WTC11 (cell line): Measurements from ENCODE around the gene WFDC1. TPM values are rescaled to one million over a fixed set of nuclear protein-coding genes. Genes with fewer than 3 reads are reported as not detected.

Experiments used
- ATAC-seq: fragments of 200-7000 bp; cut with Tn5 transposase; 2 replicates; pipeline ENCODE4 v1.10.0; 2021; ENCODE audit warnings: mild to moderate bottlenecking, moderate library complexity
- CTCF ChIA-PET: fragments of 300-600 bp; sonication (Branson Sonifier 250); formaldehyde crosslinking; loops from one replicate; lab custom pipeline; 2021; ENCODE audit warnings: antibody characterized with exemption; lab: Charles Lee
- POLR2A ChIA-PET: fragments of 350-600 bp; sonication (Branson Sonifier 250); formaldehyde crosslinking; loops from one replicate; lab custom pipeline; 2021; ENCODE audit warnings: antibody characterized with exemption; lab: Charles Lee
- DNase-seq: peaks from one replicate; pipeline ENCODE4 v3.0.0; 2021; ENCODE audit warnings: low spot score
- H3K27ac Mint-ChIP-seq: 2 replicates; pipeline ENCODE4 v1.8.0; 2021; ENCODE audit warnings: mixed read lengths
- H3K27me3 Mint-ChIP-seq: 2 replicates; pipeline ENCODE4 v1.8.0; 2021; ENCODE audit warnings: low read depth, mild to moderate bottlenecking, moderate library complexity, mixed read lengths
- H3K36me3 Mint-ChIP-seq: 2 replicates; pipeline ENCODE4 v1.8.0; 2021; ENCODE audit warnings: mixed read lengths
- H3K4me1 Mint-ChIP-seq: 2 replicates; pipeline ENCODE4 v1.8.0; 2022; ENCODE audit warnings: mixed read lengths
- H3K4me3 Mint-ChIP-seq: 2 replicates; pipeline ENCODE4 v1.8.0; 2021; ENCODE audit warnings: mild to moderate bottlenecking, moderate library complexity, mixed read lengths
- H3K9me3 Mint-ChIP-seq: 2 replicates; pipeline ENCODE4 v1.8.0; 2021; ENCODE audit warnings: mixed read lengths
- ATF6 ChIP-seq: sonication (generic); formaldehyde crosslinking; IDR thresholded peaks from 2 replicates; pipeline ENCODE4 v1.8.1; 2023; ENCODE audit warnings: mild to moderate bottlenecking, missing genetic modification reagents
- CREB1 ChIP-seq: sonication (generic); formaldehyde crosslinking; IDR thresholded peaks from 2 replicates; pipeline ENCODE4 v1.8.0; 2023; ENCODE audit warnings: mild to moderate bottlenecking, missing genetic modification reagents
- CREM ChIP-seq: sonication (generic); formaldehyde crosslinking; IDR thresholded peaks from 2 replicates; pipeline ENCODE4 v1.8.1; 2022; ENCODE audit warnings: mild to moderate bottlenecking, missing genetic modification reagents, moderate library complexity
- CTCF ChIP-seq: fragments of 200-600 bp; IDR thresholded peaks from 2 replicates; pipeline ENCODE4 v1.8.0; 2022; ENCODE audit warnings: antibody characterized with exemption
- E2F1 ChIP-seq: sonication (generic); formaldehyde crosslinking; IDR thresholded peaks from 2 replicates; pipeline ENCODE4 v1.8.0; 2022; ENCODE audit warnings: mild to moderate bottlenecking, missing genetic modification reagents
- E2F5 ChIP-seq: sonication (generic); formaldehyde crosslinking; IDR thresholded peaks from 2 replicates; pipeline ENCODE4 v1.8.1; 2022; ENCODE audit warnings: mild to moderate bottlenecking, moderate library complexity, missing genetic modification reagents
- ESRRA ChIP-seq: sonication (generic); formaldehyde crosslinking; IDR thresholded peaks from 2 replicates; pipeline ENCODE4 v1.8.1; 2022; ENCODE audit warnings: mild to moderate bottlenecking, missing genetic modification reagents, borderline replicate concordance
- IRF2 ChIP-seq: sonication (generic); formaldehyde crosslinking; IDR thresholded peaks from 2 replicates; pipeline ENCODE4 v1.8.0; 2022; ENCODE audit warnings: low read depth, missing genetic modification reagents, borderline replicate concordance
- KAT7 ChIP-seq: sonication (generic); formaldehyde crosslinking; IDR thresholded peaks from 2 replicates; pipeline ENCODE4 v1.8.1; 2023; ENCODE audit warnings: missing genetic modification reagents, mild to moderate bottlenecking, borderline replicate concordance
- MAX ChIP-seq: sonication (generic); formaldehyde crosslinking; IDR thresholded peaks from 2 replicates; pipeline ENCODE4 v1.8.0; 2022; ENCODE audit warnings: mild to moderate bottlenecking, missing genetic modification reagents
- MLX ChIP-seq: sonication (generic); formaldehyde crosslinking; IDR thresholded peaks from 2 replicates; pipeline ENCODE4 v1.8.1; 2023; ENCODE audit warnings: mild to moderate bottlenecking, missing genetic modification reagents, moderate library complexity
- MYBL2 ChIP-seq: sonication (generic); formaldehyde crosslinking; IDR thresholded peaks from 2 replicates; pipeline ENCODE4 v1.8.1; 2023; ENCODE audit warnings: mild to moderate bottlenecking, moderate library complexity, missing genetic modification reagents
- NFE2L1 ChIP-seq: sonication (generic); formaldehyde crosslinking; IDR thresholded peaks from 2 replicates; pipeline ENCODE4 v1.8.1; 2023; ENCODE audit warnings: missing genetic modification reagents
- NFYB ChIP-seq: sonication (generic); formaldehyde crosslinking; conservative IDR thresholded peaks from 2 replicates; pipeline ENCODE4 v1.8.0; 2022; ENCODE audit warnings: low read depth, missing genetic modification reagents
- OVOL2 ChIP-seq: fragments of 250-450 bp; sonication (Bioruptor Pico); IDR thresholded peaks from 2 replicates; pipeline ENCODE4 v1.9.0; 2021; ENCODE audit warnings: mild to moderate bottlenecking, borderline replicate concordance
- PRDM15 ChIP-seq: sonication (generic); formaldehyde crosslinking; IDR thresholded peaks from 2 replicates; pipeline ENCODE4 v1.8.0; 2022; ENCODE audit warnings: missing genetic modification reagents
- USF1 ChIP-seq: sonication (generic); formaldehyde crosslinking; IDR thresholded peaks from 2 replicates; pipeline ENCODE4 v1.8.0; 2022; ENCODE audit warnings: mild to moderate bottlenecking, missing genetic modification reagents
- USF2 ChIP-seq: sonication (generic); formaldehyde crosslinking; IDR thresholded peaks from 2 replicates; pipeline ENCODE4 v1.8.1; 2023; ENCODE audit warnings: mild to moderate bottlenecking, missing genetic modification reagents, moderate library complexity
- ZBTB21 ChIP-seq: sonication (generic); formaldehyde crosslinking; IDR thresholded peaks from 2 replicates; pipeline ENCODE4 v1.8.1; 2023; ENCODE audit warnings: mild to moderate bottlenecking, missing genetic modification reagents, borderline replicate concordance
- ZBTB43 ChIP-seq: sonication (generic); formaldehyde crosslinking; IDR thresholded peaks from 2 replicates; pipeline ENCODE4 v1.8.1; 2023; ENCODE audit warnings: mild to moderate bottlenecking, missing genetic modification reagents
- ZNF232 ChIP-seq: sonication (generic); formaldehyde crosslinking; IDR thresholded peaks from 2 replicates; pipeline ENCODE4 v1.8.0; 2022; ENCODE audit warnings: mild to moderate bottlenecking, missing genetic modification reagents
- ZNF416 ChIP-seq: fragments of 250-450 bp; sonication (Bioruptor Pico); IDR thresholded peaks from 2 replicates; pipeline ENCODE4 v1.9.0; 2021; ENCODE audit warnings: mild to moderate bottlenecking, inconsistent platforms
- total RNA-seq: library from RNA; stranded (reverse); gene quantifications from 3 replicates; pipeline ENCODE4 v1.2.3, GENCODE V29; 2021

Gene WFDC1
- total RNA-seq, 1 experiment from 2014 or later: 0.50 TPM

- TF ChIP-seq ZNF416 (no peak), ZBTB21 (CRISPR knock-in tag) (no peak), E2F5 (no peak), NFE2L1 (CRISPR knock-in tag) (no peak), ESRRA (no peak), PRDM15 (CRISPR knock-in tag) (no peak), NFYB (CRISPR knock-in tag) (no peak), MYBL2 (no peak)
- TF ChIP-seq, all 79 proteins: peak for 0
These were observed 72.6 kb downstream of the WFDC1 start (continued) for GRCh38 chr16:84367297-84367680.

- Mint-ChIP-seq H3K27ac (no peak overlapping the region), H3K36me3 (no peaks in the 10 kb centered on the region), H3K27me3 (peaks cover 32% of the 10 kb centered on the region), H3K4me1 (peaks cover 32% of the 10 kb centered on the region), H3K9me3 (no peaks in the 10 kb centered on the region), H3K4me3 (peak overlapping the region; percentile 63)
- CTCF ChIA-PET: interaction anchor here (0.7 to 2.7 kb wide), 14 partner anchors 10 to 283 kb away, joined by 3 to 13 read pairs (median 4); partner anchors contain the start of gene TAF1C
- peak; percentile 36 for ATAC-seq
- POLR2A ChIA-PET: interaction anchor here (1.4 kb wide), 1 partner anchor 251 kb away, joined by 3 read pairs; the partner anchor contains the start of gene MBTPS1
- no peak for DNase-seq
- TF ChIP-seq IRF2 (CRISPR knock-in tag) (no peak), MAX (peak; percentile 59), ZNF232 (CRISPR knock-in tag) (no peak), E2F1 (CRISPR knock-in tag) (no peak), CREM (no peak), ESRRA (no peak), CTCF (no peak), OVOL2 (no peak), ZBTB43 (CRISPR knock-in tag) (no peak), USF1 (peak; percentile 84), MLX (CRISPR knock-in tag) (no peak), ATF6 (CRISPR knock-in tag) (no peak), USF2 (CRISPR knock-in tag) (peak; percentile 88), CREB1 (CRISPR knock-in tag) (no peak), KAT7 (CRISPR knock-in tag) (no peak), NFE2L1 (CRISPR knock-in tag) (no peak)
These were observed 73.2 kb downstream of the WFDC1 start for GRCh38 chr16:84367750-84368307.
